DND-41 (cell line): ENCODE data around the gene HMGB2.

Experiments used
- CTCF ChIP-seq: IDR thresholded peaks from 2 replicates; pipeline ENCODE4 v1.5.1; 2012; ENCODE audit warnings: borderline replicate concordance, low read length, moderate library complexity, mild to moderate bottlenecking; ENCODE audit not compliant: poor library complexity, severe bottlenecking; ENCODE audit errors: extremely low read depth
- EZH2 ChIP-seq: IDR thresholded peaks from 3 replicates; pipeline ENCODE4 v1.6.1; 2012; ENCODE audit warnings: borderline replicate concordance, low read depth, mild to moderate bottlenecking, moderate library complexity, low read length, inconsistent platforms; ENCODE audit not compliant: severe bottlenecking

- no peak for TF ChIP-seq CTCF
- TF ChIP-seq EZH2: no peak
Observed at GRCh38 chr4:173314715-173315114, 19.4 kb downstream of the HMGB2 start.
